Astrocyte (in vitro differentiated cells and primary cell): ENCODE measurements around the gene EVPLL.
"Not testable (repeated sequence)": the region's sequence is repeated elsewhere in the genome, so short reads cannot be mapped to it uniquely, and the experiment has no call there.

Experiments used
- EZH2 ChIP-seq: IDR thresholded peaks from 2 replicates; pipeline ENCODE4 v1.6.1; 2012; ENCODE audit warnings: mild to moderate bottlenecking, low read length, inconsistent platforms; ENCODE audit not compliant: insufficient read depth
- TF ChIP-seq, protein P1 (sequence below): IDR thresholded peaks from 2 replicates; pipeline ENCODE4 v1.5.1; 2011; ENCODE audit warnings: low read depth, mild to moderate bottlenecking, inconsistent platforms, low read length, moderate library complexity; ENCODE audit not compliant: insufficient read depth

DNA sequence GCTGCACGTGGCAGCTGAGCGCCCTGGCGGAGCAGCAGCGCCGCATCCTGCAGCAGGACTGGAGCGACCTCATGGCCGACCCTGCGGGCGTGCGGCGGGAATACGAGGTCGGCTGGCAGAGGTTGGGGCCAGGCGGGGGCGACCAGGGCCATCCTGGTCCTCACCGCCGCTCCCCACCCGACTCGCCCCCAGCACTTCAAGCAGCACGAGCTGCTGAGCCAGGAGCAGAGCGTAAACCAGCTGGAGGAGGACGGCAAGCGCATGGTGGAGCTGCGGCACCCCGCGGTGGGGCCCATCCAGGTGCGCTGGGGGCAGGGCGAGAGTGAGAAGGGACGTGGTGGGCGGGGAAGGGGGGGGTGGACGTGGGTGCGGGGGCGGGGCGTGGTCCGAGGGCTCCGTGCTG lies 5.5 kb downstream of the EVPLL start:
- TF ChIP-seq, protein P1, sequence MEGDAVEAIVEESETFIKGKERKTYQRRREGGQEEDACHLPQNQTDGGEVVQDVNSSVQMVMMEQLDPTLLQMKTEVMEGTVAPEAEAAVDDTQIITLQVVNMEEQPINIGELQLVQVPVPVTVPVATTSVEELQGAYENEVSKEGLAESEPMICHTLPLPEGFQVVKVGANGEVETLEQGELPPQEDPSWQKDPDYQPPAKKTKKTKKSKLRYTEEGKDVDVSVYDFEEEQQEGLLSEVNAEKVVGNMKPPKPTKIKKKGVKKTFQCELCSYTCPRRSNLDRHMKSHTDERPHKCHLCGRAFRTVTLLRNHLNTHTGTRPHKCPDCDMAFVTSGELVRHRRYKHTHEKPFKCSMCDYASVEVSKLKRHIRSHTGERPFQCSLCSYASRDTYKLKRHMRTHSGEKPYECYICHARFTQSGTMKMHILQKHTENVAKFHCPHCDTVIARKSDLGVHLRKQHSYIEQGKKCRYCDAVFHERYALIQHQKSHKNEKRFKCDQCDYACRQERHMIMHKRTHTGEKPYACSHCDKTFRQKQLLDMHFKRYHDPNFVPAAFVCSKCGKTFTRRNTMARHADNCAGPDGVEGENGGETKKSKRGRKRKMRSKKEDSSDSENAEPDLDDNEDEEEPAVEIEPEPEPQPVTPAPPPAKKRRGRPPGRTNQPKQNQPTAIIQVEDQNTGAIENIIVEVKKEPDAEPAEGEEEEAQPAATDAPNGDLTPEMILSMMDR, result not testable (repeated sequence)
- TF ChIP-seq EZH2, result not testable (repeated sequence)
